CD14-positive monocyte (primary cell): Measurements from ENCODE around the gene IL6R. TPM values are rescaled to one million over a fixed set of nuclear protein-coding genes. Genes with fewer than 3 reads are reported as not detected.

Experiments used
- DNase-seq, 3 donors: peaks; one replicate each; pipeline ENCODE4 v3.0.0-alpha.2; 2011 to 2022
- H2AFZ ChIP-seq: 2 replicates; pipeline ENCODE4 v1.6.0; 2012; ENCODE audit warnings: mild to moderate bottlenecking, low read depth, low read length, inconsistent platforms; ENCODE audit not compliant: insufficient read depth, poor library complexity, severe bottlenecking
- H3K27ac ChIP-seq, 2 donors: 1 replicate in 1 of 2; 2 replicates in 1 of 2; pipeline ENCODE4 v1.5.1; 2012 to 2013; ENCODE audit warnings: low read length in 2 of 2, control low read depth in 1 of 2, inconsistent platforms in 1 of 2, low read depth in 1 of 2, mild to moderate bottlenecking in 1 of 2
- H3K27me3 ChIP-seq, 2 donors: one replicate each; pipeline versions ENCODE4 v1.6.0 to v1.6.1; 2011 to 2013; ENCODE audit warnings: low read length in 2 of 2; ENCODE audit not compliant: control insufficient read depth in 2 of 2, insufficient read depth in 2 of 2
- H3K36me3 ChIP-seq, 2 donors: replicated peaks in 1 of 2; 1 replicate in 1 of 2; 2 replicates in 1 of 2; pipeline versions ENCODE4 v1.5.1 to v1.6.1; 2012 to 2013; ENCODE audit warnings: low read length in 2 of 2, control low read depth in 1 of 2, inconsistent platforms in 1 of 2, mild to moderate bottlenecking in 1 of 2; ENCODE audit not compliant: insufficient read depth in 2 of 2, control insufficient read depth in 1 of 2
- H3K4me1 ChIP-seq, 2 donors: 1 replicate in 1 of 2; 2 replicates in 1 of 2; pipeline versions ENCODE4 v1.5.1 to v1.6.1; 2012 to 2013; ENCODE audit warnings: low read length in 2 of 2, control low read depth in 1 of 2, inconsistent platforms in 1 of 2, mild to moderate bottlenecking in 1 of 2, moderate library complexity in 1 of 2; ENCODE audit not compliant: insufficient read depth in 2 of 2, control insufficient read depth in 1 of 2
- H3K4me2 ChIP-seq: replicated peaks from 2 replicates; pipeline ENCODE3; 2012; ENCODE audit warnings: low read length, moderate library complexity, mild to moderate bottlenecking; ENCODE audit not compliant: poor library complexity, severe bottlenecking; ENCODE audit errors: extremely low read depth
- H3K4me3 ChIP-seq, 3 experiments: fragments of 200-600 bp in 1 of 3; sonication (generic) in 1 of 3; replicated peaks in 1 of 3; 1 replicate in 2 of 3; 2 replicates in 1 of 3; pipeline ENCODE4 v1.5.1; 2011 to 2013; ENCODE audit warnings: low read length in 3 of 3, mild to moderate bottlenecking in 3 of 3, control low read depth in 2 of 3, low read depth in 2 of 3, inconsistent platforms in 1 of 3, moderate library complexity in 1 of 3
- H3K79me2 ChIP-seq: 2 replicates; pipeline ENCODE4 v1.6.0; 2012; ENCODE audit warnings: mild to moderate bottlenecking, control low read depth, inconsistent platforms, low read length, moderate library complexity; ENCODE audit not compliant: insufficient read depth
- H3K9ac ChIP-seq: 2 replicates; pipeline ENCODE4 v1.6.0; 2017; ENCODE audit warnings: low read length, mild to moderate bottlenecking; ENCODE audit not compliant: insufficient read depth, poor library complexity, severe bottlenecking
- H3K9me3 ChIP-seq, 2 donors: replicated peaks in 1 of 2; 1 replicate in 1 of 2; 2 replicates in 1 of 2; pipeline versions ENCODE4 v1.5.1 to v1.6.1; 2012 to 2013; ENCODE audit warnings: low read length in 2 of 2, control low read depth in 1 of 2; ENCODE audit not compliant: control insufficient read depth in 1 of 2, insufficient read depth in 1 of 2
- H4K20me1 ChIP-seq: 2 replicates; pipeline ENCODE4 v1.6.0; 2012; ENCODE audit warnings: mild to moderate bottlenecking, low read length, control low read depth, moderate library complexity; ENCODE audit not compliant: insufficient read depth
- H3K27ac Mint-ChIP-seq, 7 donors: one replicate each; pipeline ENCODE4 v1.8.0; 2020; ENCODE audit warnings: mild to moderate bottlenecking in 7 of 7, mixed read lengths in 7 of 7, moderate library complexity in 6 of 7, inconsistent platforms in 2 of 7
- H3K27me3 Mint-ChIP-seq, 3 donors: one replicate each; pipeline ENCODE4 v1.8.0; 2021 to 2022; ENCODE audit warnings: low read depth in 3 of 3, mild to moderate bottlenecking in 3 of 3, mixed read lengths in 3 of 3, moderate library complexity in 3 of 3, inconsistent platforms in 1 of 3
- H3K36me3 Mint-ChIP-seq, 2 donors: one replicate each; pipeline ENCODE4 v1.8.0; 2020; ENCODE audit warnings: mixed read lengths in 2 of 2, inconsistent platforms in 1 of 2, mild to moderate bottlenecking in 1 of 2
- H3K4me1 Mint-ChIP-seq: one replicate; pipeline ENCODE4 v1.8.0; 2020; ENCODE audit warnings: mild to moderate bottlenecking, mixed read lengths
- H3K4me3 Mint-ChIP-seq, 2 donors: one replicate each; pipeline ENCODE4 v1.8.0; 2020; ENCODE audit warnings: mild to moderate bottlenecking in 2 of 2, mixed read lengths in 2 of 2, moderate library complexity in 1 of 2
- H3K9me3 Mint-ChIP-seq, 7 donors: one replicate each; pipeline ENCODE4 v1.8.0; 2020 to 2022; ENCODE audit warnings: mixed read lengths in 7 of 7, mild to moderate bottlenecking in 6 of 7, moderate library complexity in 6 of 7, inconsistent platforms in 2 of 7
- CTCF ChIP-seq: fragments of 200-600 bp; IDR thresholded peaks from one replicate; pipeline ENCODE4 v1.8.0; 2022; ENCODE audit warnings: antibody characterized with exemption, mild to moderate bottlenecking
- WGBS: methylation state at CpG from one replicate; pipeline ENCODE4 v1.1.5; 2013; ENCODE audit warnings: missing lambda C conversion rate; ENCODE audit not compliant: insufficient coverage; 5-methylcytosine and 5-hydroxymethylcytosine counted together
- intact Hi-C, 2 donors: fragments of 100-400 bp; cut with micrococcal nuclease; formaldehyde crosslinking; loops; one replicate each; pipeline versions ENCODE4 v1.15.0 to v1.15.1; 2023
- polyA plus RNA-seq, 3 donors: library from polyadenylated mRNA; depleted of rRNA in 1 of 3; unstranded in 2 of 3; stranded (reverse) in 1 of 3; fragments of 300-500 nt in 2 of 3; fragments of >200 nt in 1 of 3; fragmentation: Illumina TruSeq in 2 of 3; gene quantifications; 1 replicate in 2 of 3; 2 replicates in 1 of 3; pipeline ENCODE4 v1.2.3, GENCODE V29; 2012 to 2021

The IL6R gene
- polyA plus RNA-seq, 3 donors: 56.4 to 81.7 (median 62.1) TPM

GRCh38 chr1:154407198-154408091, 2.3 kb downstream of the IL6R start:
- Histone ChIP-seq H3K4me1 (peaks cover 84 to 89% of the 10 kb centered on the region in 2 donors), H3K27me3 (no peaks in the 10 kb centered on the region), H3K36me3 (peaks cover 3 to 21% of the 10 kb centered on the region in 2 donors), H3K79me2 (peaks cover 80% of the 10 kb centered on the region), H3K9ac (peak overlapping the region; percentile 100), H3K4me2 (peak overlapping the region; percentile 82), H2AFZ (no peak overlapping the region), H3K27ac (peak overlapping the region; percentile 97 to 100), H4K20me1 (peaks cover 51% of the 10 kb centered on the region), H3K9me3 (no peaks in the 10 kb centered on the region), H3K4me3 (peak overlapping the region; percentile 90 to 95 (median 94))
- peaks cover 81% of the 10 kb centered on the region for H3K4me1 Mint-ChIP-seq
- peak overlapping the region; percentile 99 to 100 (median 99) for H3K27ac Mint-ChIP-seq
- TF ChIP-seq CTCF: no peak
- 2% methylated on average over 6 of the region's 11 CpGs for WGBS
- peaks cover 39% of the 10 kb centered on the region in 2 donors for H3K36me3 Mint-ChIP-seq
- intact Hi-C loops: loop anchor here (2.0 to 5.0 kb wide), 4 partner anchors 15 to 80 kb away; partner anchors contain the start of gene ATP8B2 (in 1 of the 2)
- H3K4me3 Mint-ChIP-seq: peak overlapping the region; percentile 98
- peak; percentile 84 to 87 (median 87) for DNase-seq
- H3K27me3 Mint-ChIP-seq: peaks cover 0 to 2% (median 0%) of the 10 kb centered on the region in 3 donors
- H3K9me3 Mint-ChIP-seq: peaks cover 0 to 2% (median 0%) of the 10 kb centered on the region in 7 donors

GRCh38 chr1:154408174-154408777, 3.1 kb downstream of the IL6R start:
- peak overlapping the region; percentile 82 for H3K4me2 ChIP-seq

More at GRCh38 chr1:154408174-154408777, 3.1 kb downstream of the IL6R start:
- H3K36me3 Mint-ChIP-seq: peaks cover 39% of the 10 kb centered on the region in 2 donors
- peak overlapping the region; percentile 97 to 100 for H3K27ac ChIP-seq
- H3K9me3 Mint-ChIP-seq: peaks cover 0 to 2% (median 0%) of the 10 kb centered on the region in 7 donors
- no peak overlapping the region for H2AFZ ChIP-seq
- peak overlapping the region; percentile 98 for H3K4me3 Mint-ChIP-seq
- DNase-seq: peak in 2 of 3 donors; percentile 49 to 54
- no peaks in the 10 kb centered on the region for H3K27me3 ChIP-seq
- WGBS: 0% methylated on average over 3 of the region's 7 CpGs
- H3K36me3 ChIP-seq: peaks cover 3 to 21% of the 10 kb centered on the region in 2 donors
- H3K27ac Mint-ChIP-seq: peak overlapping the region; percentile 99 to 100 (median 99)
- H3K27me3 Mint-ChIP-seq: peaks cover 0 to 2% (median 0%) of the 10 kb centered on the region in 3 donors
- peak overlapping the region; percentile 90 to 95 (median 94) for H3K4me3 ChIP-seq
- peaks cover 84 to 89% of the 10 kb centered on the region in 2 donors for H3K4me1 ChIP-seq
- peak overlapping the region; percentile 100 for H3K9ac ChIP-seq
- intact Hi-C loops: loop anchor here (5.0 kb wide), 3 partner anchors 49 to 81 kb away; partner anchors contain the start of gene ATP8B2 (in 1 of the 2)
- no peak for TF ChIP-seq CTCF
- no peaks in the 10 kb centered on the region for H3K9me3 ChIP-seq
- peaks cover 89% of the 10 kb centered on the region for H3K79me2 ChIP-seq
- H3K4me1 Mint-ChIP-seq: peaks cover 81% of the 10 kb centered on the region
- H4K20me1 ChIP-seq: peaks cover 60% of the 10 kb centered on the region
